Muscle layer of duodenum (tissue), 2 donors: ENCODE results near the gene ANKRD23.

Experiments used
- H3K27ac ChIP-seq: one replicate; pipeline ENCODE4 v1.7.0; 2013; ENCODE audit warnings: mild to moderate bottlenecking, low read length
- H3K27me3 ChIP-seq: one replicate; pipeline ENCODE4 v1.7.0; 2013; ENCODE audit warnings: low read depth, mild to moderate bottlenecking, control low read depth, low read length
- H3K36me3 ChIP-seq, 2 donors: one replicate each; pipeline ENCODE4 v1.7.0; 2013; ENCODE audit warnings: low read length in 2 of 2, control low read depth in 1 of 2, mild to moderate bottlenecking in 1 of 2; ENCODE audit not compliant: insufficient read depth in 2 of 2, control insufficient read depth in 1 of 2
- H3K4me1 ChIP-seq, 2 donors: one replicate each; pipeline ENCODE4 v1.7.0; 2013; ENCODE audit warnings: low read length in 2 of 2, mild to moderate bottlenecking in 2 of 2, control low read depth in 1 of 2, moderate library complexity in 1 of 2; ENCODE audit not compliant: insufficient read depth in 2 of 2, control insufficient read depth in 1 of 2
- H3K4me3 ChIP-seq, 2 donors: one replicate each; pipeline ENCODE4 v1.7.0; 2013; ENCODE audit warnings: low read length in 2 of 2, low read depth in 1 of 2, mild to moderate bottlenecking in 1 of 2
- H3K9me3 ChIP-seq, 2 donors: one replicate each; pipeline ENCODE4 v1.7.0; 2013; ENCODE audit warnings: low read length in 2 of 2, control low read depth in 1 of 2, mild to moderate bottlenecking in 1 of 2; ENCODE audit not compliant: control insufficient read depth in 1 of 2
- donor health status: healthy.

ANKRD23 gene

GRCh38 chr2:96875498-96876268 lies 31.9 kb upstream of the ANKRD23 start:
- Histone ChIP-seq H3K4me3 (no peak overlapping the region), H3K27ac (no peak overlapping the region), H3K27me3 (no peaks in the 10 kb centered on the region), H3K36me3 (no peaks in the 10 kb centered on the region), H3K9me3 (no peaks in the 10 kb centered on the region), H3K4me1 (peaks cover 11 to 22% of the 10 kb centered on the region in 2 donors)

GRCh38 chr2:96874198-96874831 lies 30.5 kb upstream of the ANKRD23 start:
- no peaks in the 10 kb centered on the region for H3K27me3 ChIP-seq
- H3K27ac ChIP-seq, result no peak overlapping the region
- no peak overlapping the region for H3K4me3 ChIP-seq
- H3K9me3 ChIP-seq, result no peaks in the 10 kb centered on the region
- peaks cover 11 to 25% of the 10 kb centered on the region in 2 donors for H3K4me1 ChIP-seq
- no peaks in the 10 kb centered on the region for H3K36me3 ChIP-seq

- Histone ChIP-seq H3K27ac (no peak overlapping the region), H3K9me3 (no peaks in the 10 kb centered on the region), H3K4me3 (no peak overlapping the region), H3K36me3 (no peaks in the 10 kb centered on the region), H3K27me3 (no peaks in the 10 kb centered on the region), H3K4me1 (peaks cover 11 to 25% of the 10 kb centered on the region in 2 donors)
Measured at GRCh38 chr2:96873651-96874096, 29.9 kb upstream of the ANKRD23 start.

GRCh38 chr2:96872591-96873349 lies 28.9 kb upstream of the ANKRD23 start:
- H3K27ac ChIP-seq, result no peak overlapping the region

GRCh38 chr2:96870626-96871255 lies 26.9 kb upstream of the ANKRD23 start:
- H3K9me3 ChIP-seq, result no peaks in the 10 kb centered on the region
- H3K27me3 ChIP-seq, result no peaks in the 10 kb centered on the region
- peak overlapping the region; percentile 29 for H3K27ac ChIP-seq
- H3K4me1 ChIP-seq, result peaks cover 24 to 54% of the 10 kb centered on the region in 2 donors
- peak overlapping the region; percentile 50 to 85 for H3K4me3 ChIP-seq
- H3K36me3 ChIP-seq, result peaks cover 2 to 10% of the 10 kb centered on the region in 2 donors

More at GRCh38 chr2:96872591-96873349, 28.9 kb upstream of the ANKRD23 start:
- H3K4me1 ChIP-seq, result peaks cover 11 to 33% of the 10 kb centered on the region in 2 donors
- no peaks in the 10 kb centered on the region for H3K9me3 ChIP-seq
- H3K4me3 ChIP-seq, result no peak overlapping the region
- H3K36me3 ChIP-seq, result no peaks in the 10 kb centered on the region
- no peaks in the 10 kb centered on the region for H3K27me3 ChIP-seq

- no peaks in the 10 kb centered on the region for H3K9me3 ChIP-seq
- peak within 1 kb of the TSS; percentile 60 for H3K27ac ChIP-seq
- H3K36me3 ChIP-seq, result peaks cover 8 to 17% of the 10 kb centered on the region in 2 donors
- H3K27me3 ChIP-seq, result no peaks in the 10 kb centered on the region
- H3K4me1 ChIP-seq, result peaks cover 24 to 59% of the 10 kb centered on the region in 2 donors
- H3K4me3 ChIP-seq, result peak within 1 kb of the TSS; percentile 69 to 85
Measured at GRCh38 chr2:96869822-96870625, 26.2 kb upstream of the ANKRD23 start, which contains the start of gene SEMA4C. SEMA4C (minus strand) TSS chr2:96870080; CDS start chr2:96867886, 2,194 bp downstream.

- H3K27me3 ChIP-seq, result no peaks in the 10 kb centered on the region
- H3K27ac ChIP-seq, result peak overlapping the region; percentile 60
- H3K4me1 ChIP-seq, result peaks cover 24 to 59% of the 10 kb centered on the region in 2 donors
- H3K4me3 ChIP-seq, result peak overlapping the region; percentile 69 to 85
- no peaks in the 10 kb centered on the region for H3K9me3 ChIP-seq
- H3K36me3 ChIP-seq, result peaks cover 11 to 24% of the 10 kb centered on the region in 2 donors
Measured at GRCh38 chr2:96869281-96869821, 25.5 kb upstream of the ANKRD23 start.

GRCh38 chr2:96868555-96869280 lies 24.9 kb upstream of the ANKRD23 start:
- peaks cover 18 to 54% of the 10 kb centered on the region in 2 donors for H3K4me1 ChIP-seq
- H3K27ac ChIP-seq, result peak overlapping the region; percentile 60
- H3K36me3 ChIP-seq, result peaks cover 18 to 30% of the 10 kb centered on the region in 2 donors
- H3K4me3 ChIP-seq, result peak overlapping the region; percentile 69 to 85
- H3K27me3 ChIP-seq, result no peaks in the 10 kb centered on the region
- H3K9me3 ChIP-seq, result no peaks in the 10 kb centered on the region

GRCh38 chr2:96867756-96868554 lies 24.1 kb upstream of the ANKRD23 start:
- H3K4me1 ChIP-seq, result peaks cover 18 to 47% of the 10 kb centered on the region in 2 donors
- peaks cover 23 to 38% of the 10 kb centered on the region in 2 donors for H3K36me3 ChIP-seq
- peak overlapping the region; percentile 69 to 85 for H3K4me3 ChIP-seq

More at GRCh38 chr2:96867756-96868554, 24.1 kb upstream of the ANKRD23 start:
- Histone ChIP-seq H3K27me3 (no peaks in the 10 kb centered on the region), H3K9me3 (no peaks in the 10 kb centered on the region), H3K27ac (peak overlapping the region; percentile 51)
